Natural killer cell (primary cell): ENCODE results near the gene CEP55. TPM values are rescaled to one million over a fixed set of nuclear protein-coding genes. Genes with fewer than 3 reads are reported as not detected.
"Not testable (repeated sequence)": the region's sequence is repeated elsewhere in the genome, so short reads cannot be mapped to it uniquely, and the experiment has no call there.

ENCODE experiments used
- ATAC-seq, 3 donors: fragments of 150-1000 bp in 2 of 3; fragments of 200-7000 bp in 1 of 3; cut with Tn5 transposase; 1 replicate in 1 of 3; 2 replicates in 2 of 3; pipeline ENCODE4 v1.10.0; 2021; ENCODE audit warnings: mild to moderate bottlenecking in 2 of 3, moderate library complexity in 2 of 3
- DNase-seq, 2 donors: peaks; one replicate each; pipeline versions ENCODE4 v3.0.0 to v3.0.0-alpha.2; 2013 to 2021; ENCODE audit warnings: mixed read lengths in 1 of 2
- H3K27ac ChIP-seq: one replicate; pipeline ENCODE4 v1.5.1; 2013; ENCODE audit warnings: mild to moderate bottlenecking, low read length
- H3K27me3 ChIP-seq: one replicate; pipeline ENCODE4 v1.6.1; 2013; ENCODE audit warnings: low read length; ENCODE audit not compliant: control insufficient read depth, insufficient read depth
- H3K36me3 ChIP-seq: one replicate; pipeline ENCODE4 v1.6.1; 2013; ENCODE audit warnings: low read length; ENCODE audit not compliant: control insufficient read depth, insufficient read depth
- H3K4me1 ChIP-seq: one replicate; pipeline ENCODE4 v1.6.1; 2013; ENCODE audit warnings: low read length; ENCODE audit not compliant: control insufficient read depth, insufficient read depth
- H3K4me3 ChIP-seq: one replicate; pipeline ENCODE4 v1.5.1; 2013; ENCODE audit warnings: low read length
- H3K9me3 ChIP-seq: one replicate; pipeline ENCODE4 v1.6.1; 2013; ENCODE audit warnings: low read length; ENCODE audit not compliant: control insufficient read depth, insufficient read depth
- H3K27ac Mint-ChIP-seq, 2 donors: one replicate each; pipeline ENCODE4 v1.8.0; 2022; ENCODE audit warnings: mild to moderate bottlenecking in 2 of 2, mixed read lengths in 2 of 2, moderate library complexity in 1 of 2
- H3K27me3 Mint-ChIP-seq, 2 donors: one replicate each; pipeline ENCODE4 v1.8.0; 2022; ENCODE audit warnings: low read depth in 2 of 2, mixed read lengths in 2 of 2
- H3K36me3 Mint-ChIP-seq: one replicate; pipeline ENCODE4 v1.8.0; 2022; ENCODE audit warnings: mixed read lengths
- H3K4me1 Mint-ChIP-seq, 2 donors: one replicate each; pipeline ENCODE4 v1.8.0; 2022; ENCODE audit warnings: mixed read lengths in 2 of 2
- H3K4me3 Mint-ChIP-seq: one replicate; pipeline ENCODE4 v1.8.0; 2022; ENCODE audit warnings: mild to moderate bottlenecking, moderate library complexity, mixed read lengths
- H3K9me3 Mint-ChIP-seq, 2 donors: one replicate each; pipeline ENCODE4 v1.8.0; 2022; ENCODE audit warnings: mixed read lengths in 2 of 2
- CTCF ChIP-seq: fragments of 200-600 bp; IDR thresholded peaks from one replicate; pipeline ENCODE4 v1.8.0; 2022; ENCODE audit warnings: antibody characterized with exemption
- WGBS: methylation state at CpG from one replicate; pipeline ENCODE4 v1.1.7; 2013; ENCODE audit warnings: missing lambda C conversion rate; ENCODE audit not compliant: insufficient coverage; 5-methylcytosine and 5-hydroxymethylcytosine counted together
- intact Hi-C: fragments of 100-400 bp; cut with micrococcal nuclease; formaldehyde crosslinking; loops from one replicate; pipeline ENCODE4 v1.14.2; 2022
- total RNA-seq, 4 donors: library from RNA; stranded (reverse); fragments of 120-200 nt in 1 of 4; gene quantifications; one replicate each; pipeline versions ENCODE4 v1.2.3 to v1.2.4, GENCODE V29; 2013 to 2022

The CEP55 gene
- total RNA-seq, 3 donors from 2014 or later (not counting 1 experiment from before 2014, with no cell fraction given): 0.35 to 0.85 (median 0.50) TPM

- H3K4me1 ChIP-seq: no peaks in the 10 kb centered on the region
These were observed 45.3 kb downstream of the CEP55 start for GRCh38 chr10:93541402-93542357.

GRCh38 chr10:93542358-93542791 is 46.0 kb downstream of the CEP55 start:
- Mint-ChIP-seq H3K36me3 (no peaks in the 10 kb centered on the region), H3K4me3 (no peak overlapping the region), H3K4me1 (no peaks in the 10 kb centered on the region), H3K27me3 (peaks cover 14 to 21% of the 10 kb centered on the region in 2 donors), H3K27ac (no peak overlapping the region), H3K9me3 (no peaks in the 10 kb centered on the region)
- Histone ChIP-seq H3K4me1 (no peaks in the 10 kb centered on the region), H3K9me3 (no peaks in the 10 kb centered on the region), H3K27me3 (no peaks in the 10 kb centered on the region), H3K36me3 (no peaks in the 10 kb centered on the region), H3K4me3 (no peak overlapping the region), H3K27ac (no peak overlapping the region)
- no peak for TF ChIP-seq CTCF
- no peak for DNase-seq
- intact Hi-C loops: no loop called here
- 37% methylated on average over 10 of the region's 10 CpGs for WGBS
- ATAC-seq: no peak

More at GRCh38 chr10:93541402-93542357, 45.3 kb downstream of the CEP55 start:
- TF ChIP-seq CTCF: peak; percentile 34
- H3K4me3 Mint-ChIP-seq: no peak overlapping the region
- WGBS: 58% methylated on average over 23 of the region's 23 CpGs
- no peaks in the 10 kb centered on the region for H3K36me3 Mint-ChIP-seq
- H3K27me3 Mint-ChIP-seq: peaks cover 16 to 21% of the 10 kb centered on the region in 2 donors
- Histone ChIP-seq H3K27ac (no peak overlapping the region), H3K4me3 (no peak overlapping the region), H3K9me3 (no peaks in the 10 kb centered on the region), H3K36me3 (no peaks in the 10 kb centered on the region), H3K27me3 (no peaks in the 10 kb centered on the region)
- peak in 1 of 3 donors; percentile 59 for ATAC-seq
- H3K27ac Mint-ChIP-seq: no peak overlapping the region
- H3K9me3 Mint-ChIP-seq: no peaks in the 10 kb centered on the region
- intact Hi-C loops: no loop called here
- DNase-seq: peak in 1 of 2 donors; percentile 39
- no peaks in the 10 kb centered on the region for H3K4me1 Mint-ChIP-seq

- H3K36me3 ChIP-seq, intact Hi-C loops, H3K27ac Mint-ChIP-seq, H3K4me3 ChIP-seq, H3K9me3 ChIP-seq, ATAC-seq, H3K36me3 Mint-ChIP-seq, H3K4me3 Mint-ChIP-seq, H3K27me3 ChIP-seq, H3K4me1 ChIP-seq, H3K27ac ChIP-seq, H3K9me3 Mint-ChIP-seq, H3K27me3 Mint-ChIP-seq, DNase-seq, H3K4me1 Mint-ChIP-seq: not testable (repeated sequence)
- 93% methylated on average over 6 of the region's 8 CpGs for WGBS
These were observed 50.6 kb downstream of the CEP55 start for GRCh38 chr10:93546995-93547394.

GRCh38 chr10:93547522-93547921 is 51.1 kb downstream of the CEP55 start:
- intact Hi-C loops: no loop called here
- no peak overlapping the region for H3K27ac ChIP-seq
- TF ChIP-seq CTCF: no peak
- H3K36me3 ChIP-seq: no peaks in the 10 kb centered on the region
- H3K27me3 Mint-ChIP-seq: peaks cover 5 to 9% of the 10 kb centered on the region in 2 donors
- no peaks in the 10 kb centered on the region for H3K9me3 Mint-ChIP-seq
- no peak for ATAC-seq
- H3K4me1 ChIP-seq: no peaks in the 10 kb centered on the region
- no peaks in the 10 kb centered on the region for H3K36me3 Mint-ChIP-seq
- no peaks in the 10 kb centered on the region for H3K4me1 Mint-ChIP-seq
- no peak overlapping the region for H3K4me3 ChIP-seq
- H3K27me3 ChIP-seq: no peaks in the 10 kb centered on the region
- no peak for DNase-seq
- no peak overlapping the region for H3K4me3 Mint-ChIP-seq
- H3K9me3 ChIP-seq: no peaks in the 10 kb centered on the region
- no peak overlapping the region for H3K27ac Mint-ChIP-seq
